HG03159 (cell line): Measurements from ENCODE around the gene PRUNE2.

Source experiments
- ATAC-seq: cut with Tn5 transposase; IDR thresholded peaks from one replicate; pipeline ENCODE4 v1.9.1; 2021; ENCODE audit warnings: mild to moderate bottlenecking, moderate library complexity; ENCODE audit not compliant: unreplicated experiment

Gene PRUNE2

GRCh38 chr9:76900884-76901440, 5.0 kb downstream of the PRUNE2 start:
- ATAC-seq: no peak

DNA sequence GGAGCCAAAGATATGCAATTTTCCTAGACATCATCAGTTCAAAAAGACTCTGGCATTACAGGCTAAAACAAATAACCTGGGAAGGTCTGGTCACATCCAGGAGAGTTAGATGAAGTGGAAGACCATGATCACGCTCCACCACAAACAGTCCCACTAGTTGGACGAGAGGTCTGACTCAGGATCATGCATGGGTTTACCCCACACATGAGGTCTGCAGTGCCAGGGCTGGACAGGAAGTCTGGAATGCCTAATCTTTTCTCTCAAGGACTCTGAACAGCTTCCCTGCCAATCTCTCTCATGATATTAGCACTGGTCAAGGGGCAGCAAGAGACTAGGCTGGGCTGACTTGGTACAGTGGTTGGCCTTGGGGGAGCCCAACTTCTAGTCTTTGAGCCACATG, 7.1 kb downstream of the PRUNE2 start:
- ATAC-seq: no peak

DNA sequence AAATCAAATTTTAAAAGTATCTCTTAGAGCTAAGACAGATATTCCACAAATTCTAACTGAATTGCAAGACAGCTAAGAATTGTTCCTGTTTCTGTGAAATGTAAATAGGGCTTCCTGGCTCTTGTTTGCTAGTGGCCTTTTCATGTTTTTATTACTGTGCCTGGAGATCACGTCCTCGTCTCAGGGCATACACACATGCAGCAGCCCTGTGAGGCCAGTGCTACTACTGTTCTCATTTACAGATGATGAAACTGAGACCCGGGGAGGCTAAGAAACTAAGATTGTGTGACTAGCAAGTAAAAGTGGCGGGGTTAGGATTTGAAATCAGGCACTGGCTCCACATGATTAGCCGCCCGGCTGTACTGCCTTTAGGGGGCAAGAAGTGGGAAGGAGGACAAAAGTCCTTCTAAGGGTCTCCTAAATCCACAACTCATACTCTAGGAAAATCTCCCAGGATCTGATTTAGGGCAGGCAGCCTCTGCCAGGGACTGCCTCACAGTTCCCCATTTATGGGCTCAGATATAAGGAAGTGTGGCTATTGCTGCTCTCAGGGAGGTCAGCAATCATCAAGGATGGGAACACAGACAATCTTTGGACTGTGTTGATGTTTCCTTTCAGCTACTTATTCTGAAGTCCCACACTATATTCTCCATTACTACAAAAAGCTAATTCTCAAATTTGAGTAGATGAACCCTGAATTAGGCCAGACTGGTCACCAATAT, 7.9 kb downstream of the PRUNE2 start:
- no peak for ATAC-seq

GRCh38 chr9:76896035-76896434, 9.9 kb downstream of the PRUNE2 start:
- ATAC-seq: no peak

DNA sequence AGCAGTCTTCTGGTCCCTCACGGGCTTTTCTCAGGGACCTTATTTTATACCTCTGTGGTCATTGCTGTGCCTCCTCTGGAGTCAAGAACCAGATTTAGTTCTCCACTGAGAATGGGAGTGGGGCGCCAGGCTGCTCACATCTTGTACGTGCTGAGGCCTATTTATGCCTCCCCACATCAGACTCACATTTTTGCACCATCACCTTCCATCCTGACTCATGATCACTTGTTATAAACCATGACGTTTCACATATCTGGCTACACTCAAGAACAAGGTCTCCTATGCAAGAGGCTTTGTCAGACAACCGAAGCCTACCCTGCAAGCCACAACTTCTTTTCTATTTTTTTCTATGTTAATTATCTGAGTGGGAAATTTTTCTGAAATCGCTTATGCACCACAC, 10.7 kb downstream of the PRUNE2 start:
- ATAC-seq: no peak

DNA sequence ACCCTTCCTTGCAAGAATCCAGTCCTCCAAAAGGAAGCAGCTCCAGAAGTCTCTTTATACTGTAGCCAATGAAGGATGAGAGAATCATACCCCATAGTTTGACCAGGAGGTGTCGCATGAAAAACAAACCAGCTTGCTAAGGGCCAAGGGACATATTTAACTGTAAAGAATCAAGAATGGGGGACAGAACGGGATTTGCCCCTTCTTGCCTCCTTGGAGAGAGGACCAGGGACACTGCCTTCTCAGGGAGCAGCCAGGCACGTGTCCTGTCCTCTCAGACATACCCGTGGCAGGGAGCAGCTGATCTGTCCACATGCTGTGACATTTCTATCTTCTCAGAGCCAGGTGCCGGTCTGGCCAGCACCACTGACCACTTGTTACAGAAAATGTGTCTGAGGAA, 11.7 kb downstream of the PRUNE2 start:
- no peak for ATAC-seq

DNA sequence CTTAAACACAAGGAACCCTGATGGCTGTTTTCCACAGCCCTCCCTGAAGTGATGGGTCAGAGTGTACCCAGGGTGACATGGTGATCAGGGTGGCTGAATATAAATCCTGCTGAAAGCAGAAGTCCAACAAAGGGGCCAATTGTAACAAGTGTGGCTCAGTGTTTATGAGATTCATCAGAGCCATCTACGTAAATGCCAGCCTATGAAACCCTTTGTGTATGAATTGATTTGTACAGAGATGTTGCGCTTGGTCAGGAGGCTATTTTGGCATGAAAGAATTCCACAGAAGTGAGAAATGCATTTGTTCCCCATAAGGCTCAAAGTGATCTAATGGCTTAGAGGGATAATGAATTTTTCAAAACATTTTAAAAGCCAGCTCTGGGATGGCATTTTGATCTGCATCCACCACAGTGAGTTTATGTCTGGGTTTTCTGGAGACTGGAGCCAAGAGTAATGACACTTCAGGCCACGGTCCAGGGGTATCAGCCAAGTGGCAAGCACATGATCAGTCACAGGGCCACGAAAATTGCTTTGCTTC, 12.4 kb downstream of the PRUNE2 start:
- ATAC-seq: no peak

DNA sequence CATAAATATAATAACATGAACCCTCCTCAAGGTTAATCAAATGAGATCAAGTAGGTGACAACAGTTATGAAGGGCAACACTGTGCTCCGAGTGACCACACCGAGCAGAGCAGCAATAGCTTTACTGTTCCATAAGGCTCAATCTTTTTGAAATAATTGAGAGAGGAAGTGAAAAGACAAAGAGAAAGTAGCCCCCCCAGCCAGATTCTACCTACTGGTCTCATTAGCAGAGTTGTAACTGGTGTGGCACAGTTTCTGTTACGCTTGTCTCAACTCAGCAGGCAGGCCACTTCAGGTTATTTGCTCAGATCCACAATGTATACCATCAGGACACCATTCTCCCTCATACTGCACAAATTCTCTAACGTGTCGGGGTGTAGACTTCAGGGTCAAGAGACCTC, 14.0 kb downstream of the PRUNE2 start:
- ATAC-seq: no peak

- no peak for ATAC-seq
These were observed 14.6 kb downstream of the PRUNE2 start for GRCh38 chr9:76891279-76891678.

GRCh38 chr9:76887951-76888350, 18.0 kb downstream of the PRUNE2 start:
- no peak for ATAC-seq

- ATAC-seq: no peak
These were observed 18.7 kb downstream of the PRUNE2 start for GRCh38 chr9:76887003-76887821.

DNA sequence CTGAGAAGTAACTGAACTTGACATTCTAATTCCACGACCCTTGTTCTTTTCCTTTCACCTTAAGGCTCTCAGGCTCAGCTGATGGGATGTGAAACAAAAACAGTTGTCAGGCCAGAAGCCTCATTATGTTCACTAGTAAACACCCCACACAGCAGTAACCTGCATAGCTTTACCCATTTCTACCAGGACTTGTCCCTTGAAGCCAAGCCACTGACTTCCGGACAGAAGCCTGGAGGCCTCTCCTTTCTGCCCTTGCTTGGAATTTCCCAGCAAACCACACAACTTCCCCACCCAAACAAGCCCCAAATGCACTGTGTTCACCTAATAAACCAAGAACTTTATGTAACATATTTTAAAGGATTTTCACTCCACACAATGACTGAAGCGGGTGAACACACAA, 19.6 kb downstream of the PRUNE2 start:
- ATAC-seq: no peak

DNA sequence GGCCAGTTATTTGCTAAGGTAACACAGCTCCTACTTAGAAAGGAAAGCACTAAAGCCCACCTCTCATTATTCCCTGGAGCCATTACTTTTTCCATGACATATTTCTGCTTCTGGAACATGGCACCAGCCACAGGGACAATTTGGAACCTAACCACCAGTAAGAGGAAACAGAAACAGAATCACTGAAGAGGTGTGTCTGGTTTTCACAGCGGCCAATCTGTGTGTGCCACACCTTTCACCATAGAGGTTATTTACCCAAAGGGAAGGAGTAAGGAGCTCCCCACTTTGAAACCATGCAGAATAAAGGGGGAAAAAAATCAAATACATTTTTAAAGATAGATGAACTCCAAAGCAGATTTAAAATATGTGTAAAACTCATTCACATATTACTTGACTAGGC, 21.1 kb downstream of the PRUNE2 start:
- ATAC-seq: no peak

- ATAC-seq: no peak
These were observed 22.5 kb downstream of the PRUNE2 start for GRCh38 chr9:76883341-76883855.

- ATAC-seq: peak; percentile 95
These were observed 23.2 kb downstream of the PRUNE2 start for GRCh38 chr9:76882686-76883085.

DNA sequence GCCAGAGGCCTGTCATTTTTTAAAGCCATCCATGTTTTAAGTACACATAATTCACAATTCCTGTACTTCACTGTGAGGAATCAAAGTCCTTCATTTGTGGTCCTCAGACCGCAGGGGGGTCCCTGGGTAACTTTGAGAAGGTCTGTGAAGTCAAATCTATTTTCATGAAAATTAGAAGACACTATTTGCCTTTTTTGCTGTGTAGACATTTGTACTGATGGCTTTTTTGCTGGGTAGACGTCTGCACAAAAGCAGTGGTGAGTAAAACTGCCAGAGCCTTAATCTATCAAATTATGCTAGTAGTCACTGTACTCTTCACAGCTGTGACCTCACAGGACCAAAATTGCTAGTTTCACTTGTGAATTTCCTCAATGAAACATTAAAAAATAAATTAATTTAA, 25.7 kb downstream of the PRUNE2 start:
- ATAC-seq: no peak

- ATAC-seq: no peak
These were observed 27.0 kb downstream of the PRUNE2 start for GRCh38 chr9:76878933-76879332.

DNA sequence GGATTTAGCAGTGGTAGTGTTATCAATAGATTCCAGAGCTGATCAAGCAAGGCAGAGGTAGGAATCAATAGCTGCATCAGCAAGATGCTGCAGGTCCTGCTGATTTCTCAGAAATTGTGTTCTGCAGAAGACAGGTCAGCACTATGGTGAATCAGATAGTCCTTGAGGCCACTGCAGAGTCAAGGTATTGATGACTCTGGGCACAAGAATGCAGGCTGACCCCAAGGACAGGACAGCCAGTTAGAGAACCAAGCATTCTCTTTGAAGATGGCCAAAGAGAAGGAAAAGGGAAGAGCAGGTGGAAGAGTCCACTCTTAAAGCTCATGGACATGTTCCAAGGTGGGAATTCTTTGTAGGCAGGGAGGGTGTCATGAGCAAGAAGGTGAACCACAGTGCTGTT, 28.0 kb downstream of the PRUNE2 start:
- no peak for ATAC-seq

GRCh38 chr9:76876098-76876497, 29.8 kb downstream of the PRUNE2 start:
- no peak for ATAC-seq

GRCh38 chr9:76873821-76874220, 32.1 kb downstream of the PRUNE2 start:
- no peak for ATAC-seq

DNA sequence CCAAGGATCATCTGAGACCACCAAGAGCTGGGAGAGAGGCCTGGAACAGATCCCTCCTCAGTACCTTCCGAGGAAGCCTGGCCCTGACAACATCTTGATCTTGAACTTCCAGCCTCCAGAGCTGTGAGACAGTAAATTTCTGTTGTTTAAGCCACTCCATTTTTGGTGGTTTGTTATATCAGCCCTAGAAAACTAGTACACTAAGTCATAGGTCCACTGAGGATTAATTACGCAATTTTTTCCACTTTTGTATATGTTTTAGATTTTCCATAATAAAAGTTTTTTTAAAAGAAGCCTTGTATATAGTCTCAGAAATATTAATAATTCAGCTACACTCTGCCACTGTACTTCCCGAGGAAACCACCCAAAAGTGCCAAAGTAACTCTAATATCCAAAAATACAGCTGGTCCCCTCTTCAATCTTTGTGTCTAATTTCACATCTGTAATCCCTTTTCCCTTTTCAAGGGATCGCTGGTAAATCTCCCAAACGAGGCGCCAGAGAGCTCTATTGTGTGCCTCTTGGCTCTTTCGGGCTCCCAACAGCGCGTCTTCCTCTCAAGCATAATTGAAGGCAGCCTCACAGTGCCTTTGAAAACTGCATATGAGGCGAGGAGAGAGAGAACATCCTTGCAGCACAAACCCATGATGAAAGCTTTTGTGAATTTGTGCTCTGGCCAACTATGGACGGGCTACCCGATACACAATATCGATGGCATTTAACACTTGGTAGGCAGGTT, 32.7 kb downstream of the PRUNE2 start:
- ATAC-seq: no peak
